Cardiac ventricle fibroblast (primary cell): ENCODE data around the gene ZFYVE1. TPM values are rescaled to one million over a fixed set of nuclear protein-coding genes. Genes with fewer than 3 reads are reported as not detected.

Experiments
- total RNA-seq: library from RNA; depleted of rRNA; stranded (reverse); fragments of >200 nt; gene quantifications from 2 replicates; pipeline ENCODE4 v1.2.3, GENCODE V29; 2015

The ZFYVE1 gene
- total RNA-seq: 19.3 and 20.4 TPM in 2 replicates

DNA sequence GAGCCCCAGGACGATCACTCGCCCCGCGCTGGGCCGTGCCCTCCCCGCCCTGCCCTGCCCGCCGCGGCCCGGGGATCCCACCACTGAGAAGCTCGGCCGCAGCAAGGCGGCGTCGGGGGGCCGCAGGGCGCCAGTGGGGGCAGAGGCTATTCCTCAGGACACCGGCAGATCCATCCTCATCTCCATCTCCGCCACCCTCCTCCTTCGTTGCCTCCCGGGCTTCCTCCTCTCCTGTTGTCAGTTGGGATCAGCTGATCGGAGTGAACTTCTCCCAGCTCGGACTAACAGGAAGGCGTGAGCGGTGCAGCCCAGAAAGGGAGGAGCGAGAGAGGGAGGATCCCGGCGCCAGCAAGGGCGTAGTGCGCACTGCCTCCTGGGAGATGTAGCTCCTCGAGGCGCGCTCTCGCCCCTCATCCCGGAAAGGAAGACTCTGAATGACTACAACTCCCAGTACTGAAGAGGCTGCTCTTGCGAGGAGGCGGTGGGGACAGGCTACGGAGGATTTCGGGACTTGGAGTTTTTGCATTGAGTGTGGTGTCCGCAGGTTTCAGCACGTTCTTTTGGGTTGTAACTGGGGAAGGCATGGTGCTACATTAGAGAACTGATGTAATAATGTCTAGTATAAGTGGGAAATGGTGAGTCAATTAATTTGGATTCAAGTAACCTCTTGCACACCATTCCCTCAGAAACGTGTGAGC, at the start of gene ZFYVE1:
Gene ZFYVE1 (minus strand): TSS at position 262 of the 698 bp plus-strand sequence. CDS start 2,598 bp downstream, outside the sequence.

DNA sequence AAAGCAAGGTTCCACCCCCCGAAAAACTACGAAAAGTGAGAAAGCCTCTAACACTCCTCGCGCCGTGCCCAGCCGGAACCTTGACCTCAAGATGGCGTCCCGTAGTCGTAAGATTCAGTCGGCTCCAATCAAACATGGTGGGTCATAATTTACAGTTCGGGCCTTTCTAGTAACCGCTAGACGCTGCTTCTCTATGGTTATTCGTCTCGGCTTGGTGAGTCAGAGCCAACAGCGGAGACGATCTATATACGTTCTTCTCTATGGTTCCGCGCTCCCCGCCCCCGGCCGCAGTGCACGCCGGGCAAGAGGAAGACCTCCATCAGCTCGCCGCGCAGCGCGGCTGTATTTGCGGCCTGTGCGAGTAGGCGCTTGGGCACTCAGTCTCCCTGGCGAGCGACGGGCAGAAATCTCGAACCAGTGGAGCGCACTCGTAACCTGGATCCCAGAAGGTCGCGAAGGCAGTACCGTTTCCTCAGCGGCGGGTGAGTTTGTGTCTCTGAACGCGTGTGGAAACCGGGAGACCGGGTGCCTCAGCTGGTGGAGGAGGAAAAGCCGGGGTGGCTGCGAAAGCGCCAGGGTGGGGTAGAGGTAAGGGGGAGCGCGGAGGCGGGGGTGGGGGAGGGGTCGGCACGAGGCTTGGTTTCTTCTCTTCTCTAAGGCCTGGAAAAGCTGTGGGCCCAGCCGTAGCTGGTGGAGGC, 31.5 kb upstream of the ZFYVE1 start, which contains the start of gene RBM25:
Gene RBM25 (plus strand): TSS at position 311 of the 698 bp plus-strand sequence. CDS start 13,108 bp downstream, outside the sequence.

GRCh38 chr14:72926292-72927028, 100.4 kb downstream of the ZFYVE1 start, which contains the start of gene DCAF4:
TSS of gene DCAF4 (plus strand) at chr14:72926464. CDS start at chr14:72937979, 11,515 bp downstream.

Other genes starting within 250 kb of the ZFYVE1 start
- 0.19 and 0.29 TPM in 2 replicates for gene DPF3, start 133.0 kb downstream of the ZFYVE1 start, total RNA-seq
- gene DCAF4, start 100.6 kb downstream of the ZFYVE1 start, total RNA-seq: 18.0 and 34.2 TPM in 2 replicates
- gene RBM25, start 31.4 kb upstream of the ZFYVE1 start, total RNA-seq: 16.7 and 16.9 TPM in 2 replicates
- 24.0 and 31.4 TPM in 2 replicates for gene PSEN1, start 109.4 kb upstream of the ZFYVE1 start, total RNA-seq
- gene PAPLN, start 210.4 kb upstream of the ZFYVE1 start, total RNA-seq: 33.1 and 35.6 TPM in 2 replicates